Right cardiac atrium (tissue), 5 donors: Measurements from ENCODE around the gene PEAR1. TPM values are rescaled to one million over a fixed set of nuclear protein-coding genes. Genes with fewer than 3 reads are reported as not detected.

Source experiments
- ATAC-seq, 2 donors: fragments of 200-7000 bp; cut with Tn5 transposase; one replicate each; pipeline versions ENCODE4 v1.8.0 to v1.9.1; 2020; ENCODE audit warnings: moderate library complexity in 2 of 2, mild to moderate bottlenecking in 1 of 2
- DNase-seq, 3 donors: peaks; one replicate each; pipeline ENCODE4 v3.0.0-alpha.2; 2020
- H3K27ac ChIP-seq: one replicate; pipeline ENCODE4 v1.5.1; 2013; ENCODE audit warnings: mild to moderate bottlenecking, low read length, control low read depth, moderate library complexity
- H3K27me3 ChIP-seq: one replicate; pipeline ENCODE4 v1.6.1; 2013; ENCODE audit not compliant: control insufficient read depth, insufficient read depth
- H3K4me1 ChIP-seq: one replicate; pipeline ENCODE4 v1.6.1; 2013; ENCODE audit warnings: low read length; ENCODE audit not compliant: control insufficient read depth, insufficient read depth
- H3K4me3 ChIP-seq: one replicate; pipeline ENCODE4 v1.5.1; 2013; ENCODE audit warnings: low read length, control low read depth
- H3K9me3 ChIP-seq: one replicate; pipeline ENCODE4 v1.6.1; 2013; ENCODE audit warnings: low read length; ENCODE audit not compliant: control insufficient read depth
- WGBS: extraction: QIAGEN DNeasy Blood & Tissue Kit; methylation state at CpG from one replicate; pipeline ENCODE4 v1.1.7; 2013; 5-methylcytosine and 5-hydroxymethylcytosine counted together
- intact Hi-C, 4 donors: fragments of 100-400 bp; cut with DNase I; formaldehyde crosslinking; loops; one replicate each; pipeline versions ENCODE4 v1.11.0 to v1.14.0; 2022 to 2023
- microRNA-seq, 2 donors: library from miRNA; unstranded; fragments of <30 nt; microRNA quantifications; one replicate each; pipeline ENCODE4 v1.2.0, GENCODE V29; 2020 to 2021
- polyA plus RNA-seq: library from polyadenylated mRNA; stranded (reverse); fragments of 200-250 nt; gene quantifications from one replicate; pipeline ENCODE4 v1.2.3, GENCODE V29; 2013
- total RNA-seq, 4 donors: library from RNA; stranded (reverse); fragmentation: NEBNext Ultra II Directional; extraction: Animal tissue kit (Norgen Biotek cat#: 25700); gene quantifications; one replicate each; pipeline ENCODE4 v1.2.1, GENCODE V29; 2021
- donor health status: healthy with polysubstance abuse.
- donor health status: DM: no; HTN: yes; CAD: no.
- donor health status: DM: no; HTN: no; CAD: no.
- donor health status: DM: no; HTN: yes; CAD: no; lungs with severe emphysema.
- donor health status: DM: yes; HTN: yes; CAD: no.

PEAR1 gene
- total and polyA plus RNA-seq, 5 donors, result 6.6 to 10.3 (median 8.4) TPM

DNA sequence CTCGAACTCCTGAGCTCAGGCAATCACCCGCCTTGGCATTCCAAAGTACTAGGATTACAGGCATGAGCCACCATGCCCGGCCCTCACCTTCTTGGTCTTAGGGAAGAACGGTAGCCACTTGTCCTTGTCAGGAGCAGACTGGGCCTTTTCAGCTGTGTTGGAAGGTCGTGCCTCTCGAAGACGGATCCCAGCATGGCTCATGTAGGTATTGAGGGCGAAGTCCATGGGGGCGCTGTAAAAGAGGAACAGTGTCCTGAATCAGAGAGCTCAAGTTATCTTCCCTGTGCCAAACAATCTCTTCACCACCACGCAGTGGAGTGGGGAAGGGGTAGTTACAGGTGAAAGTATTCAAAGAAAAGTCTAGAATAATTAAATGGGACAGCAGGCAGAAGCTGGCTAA is 62.8 kb downstream of the PEAR1 start:
- 96% methylated on average over 10 of the region's 10 CpGs for WGBS
- Histone ChIP-seq H3K27ac (no peak overlapping the region), H3K27me3 (no peaks in the 10 kb centered on the region), H3K9me3 (no peaks in the 10 kb centered on the region), H3K4me1 (no peaks in the 10 kb centered on the region), H3K4me3 (no peak overlapping the region)
- intact Hi-C loops, result no loop called here
- no peak for ATAC-seq
- no peak for DNase-seq

GRCh38 chr1:156957634-156958033 is 64.1 kb downstream of the PEAR1 start:
- no peak overlapping the region for H3K27ac ChIP-seq
- no peak overlapping the region for H3K4me3 ChIP-seq
- no peak for ATAC-seq

GRCh38 chr1:156958247-156958714 is 64.8 kb downstream of the PEAR1 start:
- intact Hi-C loops, result no loop called here
- Histone ChIP-seq H3K27ac (no peak overlapping the region), H3K4me3 (no peak overlapping the region), H3K27me3 (no peaks in the 10 kb centered on the region), H3K9me3 (no peaks in the 10 kb centered on the region), H3K4me1 (no peaks in the 10 kb centered on the region)
- ATAC-seq (no peak), DNase-seq (no peak)
- WGBS, result 54% methylated on average over 2 of the region's 2 CpGs

More at GRCh38 chr1:156957634-156958033, 64.1 kb downstream of the PEAR1 start:
- Histone ChIP-seq H3K9me3 (no peaks in the 10 kb centered on the region), H3K27me3 (no peaks in the 10 kb centered on the region), H3K4me1 (no peaks in the 10 kb centered on the region)
- WGBS, result 80% methylated on average over 3 of the region's 3 CpGs
- DNase-seq, result no peak
- intact Hi-C loops, result no loop called here

GRCh38 chr1:156959414-156959813 is 65.9 kb downstream of the PEAR1 start:
- no peaks in the 10 kb centered on the region for H3K27me3 ChIP-seq
- ATAC-seq (no peak), DNase-seq (no peak)
- 76% methylated on average over 2 of the region's 2 CpGs for whole genome bisulfite sequencing
- no peaks in the 10 kb centered on the region for H3K4me1 ChIP-seq
- no peaks in the 10 kb centered on the region for H3K9me3 ChIP-seq
- H3K4me3 ChIP-seq, result no peak overlapping the region
- intact Hi-C loops, result no loop called here
- no peak overlapping the region for H3K27ac ChIP-seq

- intact Hi-C loops, result no loop called here
- DNase-seq, result no peak
- no peak for ATAC-seq
- WGBS, result 83% methylated on average over 6 of the region's 6 CpGs
- H3K4me3 ChIP-seq, result no peak overlapping the region
- no peaks in the 10 kb centered on the region for H3K27me3 ChIP-seq
- H3K27ac ChIP-seq, result no peak overlapping the region
- no peaks in the 10 kb centered on the region for H3K4me1 ChIP-seq
- H3K9me3 ChIP-seq, result no peaks in the 10 kb centered on the region
Observed at GRCh38 chr1:156959925-156960324, 66.4 kb downstream of the PEAR1 start.

GRCh38 chr1:156961709-156962108 is 68.2 kb downstream of the PEAR1 start:
- WGBS, result 71% methylated on average over 4 of the region's 4 CpGs
- DNase-seq (no peak), ATAC-seq (no peak)
- Histone ChIP-seq H3K9me3 (no peaks in the 10 kb centered on the region), H3K27ac (no peak overlapping the region), H3K4me1 (no peaks in the 10 kb centered on the region), H3K27me3 (no peaks in the 10 kb centered on the region), H3K4me3 (no peak overlapping the region)
- intact Hi-C loops, result no loop called here

- H3K4me3 ChIP-seq, result no peak overlapping the region
- no peaks in the 10 kb centered on the region for H3K9me3 ChIP-seq
- intact Hi-C loops, result no loop called here
- H3K4me1 ChIP-seq, result no peaks in the 10 kb centered on the region
- ATAC-seq (peak in 1 of 2 donors; percentile 44), DNase-seq (no peak)
- WGBS, result 44% methylated on average over 3 of the region's 3 CpGs
- H3K27ac ChIP-seq, result no peak overlapping the region
- H3K27me3 ChIP-seq, result no peaks in the 10 kb centered on the region
Observed at GRCh38 chr1:156963621-156964020, 70.1 kb downstream of the PEAR1 start.

GRCh38 chr1:156964441-156964840 is 70.9 kb downstream of the PEAR1 start:
- H3K9me3 ChIP-seq, result no peaks in the 10 kb centered on the region
- DNase-seq (no peak), ATAC-seq (no peak)
- H3K4me3 ChIP-seq, result no peak overlapping the region
- intact Hi-C loops, result no loop called here
- no peaks in the 10 kb centered on the region for H3K4me1 ChIP-seq
- WGBS, result 97% methylated on average over 2 of the region's 2 CpGs
- H3K27ac ChIP-seq, result no peak overlapping the region
- H3K27me3 ChIP-seq, result no peaks in the 10 kb centered on the region

Small RNA genes within 50 kb of the gene (microRNA-seq; reads per million reads assigned to microRNA genes)
- gene MIR765, result 0.42 to 0.54 reads per million in 2 donors

Other genes with a start within 250 kb of the PEAR1 start
- gene NES, start 216.3 kb upstream of the PEAR1 start, total RNA-seq, result 100 to 1,000 TPM; 146 to 282 (median 170) TPM
- 257 TPM for gene NES, start 216.3 kb upstream of the PEAR1 start, polyA plus RNA-seq
- 1 to 10 TPM in 1 of 4 donors, under 1 TPM in 3; 0.71 to 1.6 (median 0.75) TPM for gene CRABP2, start 188.1 kb upstream of the PEAR1 start, total RNA-seq
- 1.3 TPM for gene CRABP2, start 188.1 kb upstream of the PEAR1 start, polyA plus RNA-seq
- 10 to 100 TPM; 14.4 to 19.7 (median 17.3) TPM for gene METTL25B, start 165.2 kb upstream of the PEAR1 start, total RNA-seq
- gene METTL25B, start 165.2 kb upstream of the PEAR1 start, polyA plus RNA-seq, result 18.8 TPM
- 10 to 100 TPM; 13.0 to 23.0 (median 13.9) TPM for gene ISG20L2, start 165.0 kb upstream of the PEAR1 start, total RNA-seq
- 9.2 TPM for gene ISG20L2, start 165.0 kb upstream of the PEAR1 start, polyA plus RNA-seq
- 10 to 100 TPM; 63.4 to 88.5 (median 74.9) TPM for gene MRPL24, start 152.6 kb upstream of the PEAR1 start, total RNA-seq
- 145 TPM for gene MRPL24, start 152.6 kb upstream of the PEAR1 start, polyA plus RNA-seq
- gene HDGF, start 142.0 kb upstream of the PEAR1 start, total RNA-seq, result 100 to 1,000 TPM; 148 to 171 (median 162) TPM
- gene HDGF, start 142.0 kb upstream of the PEAR1 start, polyA plus RNA-seq, result 124 TPM
- 10 to 100 TPM; 36.3 to 47.1 (median 44.1) TPM for gene PRCC, start 126.2 kb upstream of the PEAR1 start, total RNA-seq
- gene PRCC, start 126.2 kb upstream of the PEAR1 start, polyA plus RNA-seq, result 36.0 TPM
- 1 to 10 TPM in 3 of 4 donors, under 1 TPM in 1; 0.93 to 6.3 (median 2.2) TPM for gene SH2D2A, start 76.9 kb upstream of the PEAR1 start, total RNA-seq
- 2.0 TPM for gene SH2D2A, start 76.9 kb upstream of the PEAR1 start, polyA plus RNA-seq
- gene INSRR, start 34.6 kb upstream of the PEAR1 start, total RNA-seq, result under 1 TPM; 0.03 to 0.06 (median 0.06) TPM
- 0.07 TPM for gene INSRR, start 34.6 kb upstream of the PEAR1 start, polyA plus RNA-seq
- gene NTRK1, start 32.9 kb upstream of the PEAR1 start, total RNA-seq, result 1 to 10 TPM; 1.3 to 4.2 (median 1.5) TPM
- gene NTRK1, start 32.9 kb upstream of the PEAR1 start, polyA plus RNA-seq, result 1.1 TPM
- under 1 TPM in 1 of 4 donors, not detected in 3; 0.31 TPM for gene LRRC71, start 26.9 kb downstream of the PEAR1 start, total RNA-seq
- 0.18 TPM for gene LRRC71, start 26.9 kb downstream of the PEAR1 start, polyA plus RNA-seq
- gene ARHGEF11, start 152.0 kb downstream of the PEAR1 start, total RNA-seq, result 10 to 100 TPM; 29.4 to 34.4 (median 30.1) TPM
- gene ARHGEF11, start 152.0 kb downstream of the PEAR1 start, polyA plus RNA-seq, result 19.9 TPM
- not detected for gene ETV3L, start 206.1 kb downstream of the PEAR1 start, total RNA-seq
- not detected for gene ETV3L, start 206.1 kb downstream of the PEAR1 start, polyA plus RNA-seq
- gene ETV3, start 244.7 kb downstream of the PEAR1 start, total RNA-seq, result 10 to 100 TPM; 18.2 to 22.9 (median 19.1) TPM
- 6.5 TPM for gene ETV3, start 244.7 kb downstream of the PEAR1 start, polyA plus RNA-seq